HG03060 (cell line): ENCODE results near the gene IST1.

Experiments
- ATAC-seq: cut with Tn5 transposase; IDR thresholded peaks from one replicate; pipeline ENCODE4 v1.9.1; 2021; ENCODE audit warnings: low read depth, moderate number of reproducible peaks; ENCODE audit not compliant: unreplicated experiment

The IST1 gene

GRCh38 chr16:71915350-71915749, 20.0 kb downstream of the IST1 start:
- ATAC-seq = no peak

- ATAC-seq = no peak
Observed at GRCh38 chr16:71916397-71916920, 21.1 kb downstream of the IST1 start.

- ATAC-seq = no peak
Observed at GRCh38 chr16:71917900-71918299, 22.6 kb downstream of the IST1 start.

- ATAC-seq = peak; percentile 65
Observed at GRCh38 chr16:71919035-71919434, 23.7 kb downstream of the IST1 start.

- ATAC-seq = no peak
Observed at GRCh38 chr16:71920658-71921057, 25.3 kb downstream of the IST1 start.

- no peak for ATAC-seq
Observed at GRCh38 chr16:71923941-71924690, 28.8 kb downstream of the IST1 start.

GRCh38 chr16:71924710-71925109, 29.4 kb downstream of the IST1 start:
- ATAC-seq = no peak

- no peak for ATAC-seq
Observed at GRCh38 chr16:71927383-71927782, 32.1 kb downstream of the IST1 start.

- no peak for ATAC-seq
Observed at GRCh38 chr16:71927787-71928186, 32.5 kb downstream of the IST1 start.

GRCh38 chr16:71929048-71929447, 33.7 kb downstream of the IST1 start:
- ATAC-seq = no peak

GRCh38 chr16:71930013-71930563, 34.8 kb downstream of the IST1 start:
- no peak for ATAC-seq

- ATAC-seq = no peak
Observed at GRCh38 chr16:71931001-71931400, 35.7 kb downstream of the IST1 start.

- ATAC-seq = no peak
Observed at GRCh38 chr16:71931599-71931998, 36.3 kb downstream of the IST1 start.

GRCh38 chr16:71933017-71933416, 37.7 kb downstream of the IST1 start:
- ATAC-seq = no peak

GRCh38 chr16:71933913-71934695, 38.8 kb downstream of the IST1 start:
- ATAC-seq = no peak

- ATAC-seq = no peak
Observed at GRCh38 chr16:71937868-71938510, 42.7 kb downstream of the IST1 start.

GRCh38 chr16:71943887-71944286, 48.6 kb downstream of the IST1 start:
- ATAC-seq = no peak

- ATAC-seq = no peak
Observed at GRCh38 chr16:71945616-71946015, 50.3 kb downstream of the IST1 start.

- no peak for ATAC-seq
Observed at GRCh38 chr16:71952825-71953224, 57.5 kb downstream of the IST1 start.

- ATAC-seq = no peak
Observed at GRCh38 chr16:71954180-71954579, 58.8 kb downstream of the IST1 start.

- ATAC-seq = no peak
Observed at GRCh38 chr16:71954699-71955195, 59.4 kb downstream of the IST1 start.
